ENCODE measurements around the gene KIF26B.

KIF26B gene

GRCh38 chr1:245691897-245692296 is 537.1 kb downstream of the KIF26B start:
- Histone ChIP-seq H3K27me3 (no peaks in the 10 kb centered on the region), H3K4me3 (ENCODE audit: low read depth, low read length) (no peak overlapping the region), H3K9me3 (no peaks in the 10 kb centered on the region; the same call in 1 of the 2 replicates), H3K4me1 (no peaks in the 10 kb centered on the region), H3K36me3 (peaks cover 80% of the 10 kb centered on the region)
- DNase-seq, result no peak
- TF ChIP-seq CTCF (IDR thresholded peaks at IDR 0.05; ENCODE audit: low read depth, low read length), result no peak

GRCh38 chr1:245692318-245692717 is 537.5 kb downstream of the KIF26B start:
- no peaks in the 10 kb centered on the region; the same call in 1 of the 2 replicates for H3K9me3 ChIP-seq
- no peak for TF ChIP-seq CTCF (IDR thresholded peaks at IDR 0.05; ENCODE audit: low read depth, low read length)

GRCh38 chr1:245693116-245693793 is 538.5 kb downstream of the KIF26B start:
- DNase-seq, result no peak
- Histone ChIP-seq H3K4me1 (no peaks in the 10 kb centered on the region), H3K4me3 (ENCODE audit: low read depth, low read length) (no peak overlapping the region), H3K36me3 (peaks cover 71% of the 10 kb centered on the region), H3K27me3 (no peaks in the 10 kb centered on the region), H3K9me3 (no peaks in the 10 kb centered on the region; the same call in 1 of the 2 replicates)
- TF ChIP-seq CTCF (IDR thresholded peaks at IDR 0.05; ENCODE audit: low read depth, low read length), result no peak

More at GRCh38 chr1:245692318-245692717, 537.5 kb downstream of the KIF26B start:
- Histone ChIP-seq H3K27me3 (no peaks in the 10 kb centered on the region), H3K4me3 (ENCODE audit: low read depth, low read length) (no peak overlapping the region), H3K4me1 (no peaks in the 10 kb centered on the region), H3K36me3 (peaks cover 75% of the 10 kb centered on the region)
- DNase-seq, result no peak

GRCh38 chr1:245693941-245694752 is 539.4 kb downstream of the KIF26B start:
- no peak for DNase-seq
- Histone ChIP-seq H3K9me3 (no peaks in the 10 kb centered on the region; the same call in 1 of the 2 replicates), H3K36me3 (peaks cover 73% of the 10 kb centered on the region)

GRCh38 chr1:245694753-245695195 is 540.0 kb downstream of the KIF26B start:
- peaks cover 73% of the 10 kb centered on the region for H3K36me3 ChIP-seq
- no peak for TF ChIP-seq CTCF (IDR thresholded peaks at IDR 0.05; ENCODE audit: low read depth, low read length)
- H3K27me3 ChIP-seq, result no peaks in the 10 kb centered on the region
- no peaks in the 10 kb centered on the region; the same call in 1 of the 2 replicates for H3K4me1 ChIP-seq
- no peak overlapping the region for H3K4me3 ChIP-seq (ENCODE audit: low read depth, low read length)
- DNase-seq, result no peak
- H3K9me3 ChIP-seq, result no peaks in the 10 kb centered on the region; the same call in 1 of the 2 replicates

More at GRCh38 chr1:245693941-245694752, 539.4 kb downstream of the KIF26B start:
- no peak overlapping the region for H3K4me3 ChIP-seq (ENCODE audit: low read depth, low read length)
- no peaks in the 10 kb centered on the region for H3K27me3 ChIP-seq
- no peak for TF ChIP-seq CTCF (IDR thresholded peaks at IDR 0.05; ENCODE audit: low read depth, low read length)
- no peaks in the 10 kb centered on the region; the same call in 1 of the 2 replicates for H3K4me1 ChIP-seq
